NCI-H146 (cell line): ENCODE results near the gene RBBP7.
"Not testable (repeated sequence)": the region's sequence is repeated elsewhere in the genome, so short reads cannot be mapped to it uniquely, and the experiment has no call there.

Experiments used
- DNase-seq: peaks from one replicate; lab custom pipeline; 2025; lab: John Stamatoyannopoulos, UW

The RBBP7 gene

GRCh38 chrX:16862829-16863228, 7.3 kb downstream of the RBBP7 start:
- no peak for DNase-seq

DNA sequence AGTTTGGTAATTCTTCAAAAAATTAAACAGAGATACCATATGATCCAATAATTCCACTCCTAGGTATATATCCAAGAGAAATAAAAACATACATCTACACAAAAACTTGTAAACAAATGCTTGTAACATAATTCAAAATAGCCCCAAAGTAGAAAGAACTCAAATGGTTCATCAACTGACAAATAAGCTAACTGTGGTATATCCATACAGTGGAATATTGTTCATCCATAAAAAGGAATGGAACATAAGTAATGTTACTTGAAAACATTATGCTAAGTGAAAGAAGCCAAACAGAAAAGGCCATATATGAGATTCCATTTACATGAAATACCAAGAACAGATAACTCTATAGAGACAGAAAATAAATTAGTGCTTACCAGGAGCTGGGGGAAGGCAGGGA, 13.4 kb downstream of the RBBP7 start:
- no peak for DNase-seq

GRCh38 chrX:16856076-16856404, 14.1 kb downstream of the RBBP7 start:
- not testable (repeated sequence) for DNase-seq

DNA sequence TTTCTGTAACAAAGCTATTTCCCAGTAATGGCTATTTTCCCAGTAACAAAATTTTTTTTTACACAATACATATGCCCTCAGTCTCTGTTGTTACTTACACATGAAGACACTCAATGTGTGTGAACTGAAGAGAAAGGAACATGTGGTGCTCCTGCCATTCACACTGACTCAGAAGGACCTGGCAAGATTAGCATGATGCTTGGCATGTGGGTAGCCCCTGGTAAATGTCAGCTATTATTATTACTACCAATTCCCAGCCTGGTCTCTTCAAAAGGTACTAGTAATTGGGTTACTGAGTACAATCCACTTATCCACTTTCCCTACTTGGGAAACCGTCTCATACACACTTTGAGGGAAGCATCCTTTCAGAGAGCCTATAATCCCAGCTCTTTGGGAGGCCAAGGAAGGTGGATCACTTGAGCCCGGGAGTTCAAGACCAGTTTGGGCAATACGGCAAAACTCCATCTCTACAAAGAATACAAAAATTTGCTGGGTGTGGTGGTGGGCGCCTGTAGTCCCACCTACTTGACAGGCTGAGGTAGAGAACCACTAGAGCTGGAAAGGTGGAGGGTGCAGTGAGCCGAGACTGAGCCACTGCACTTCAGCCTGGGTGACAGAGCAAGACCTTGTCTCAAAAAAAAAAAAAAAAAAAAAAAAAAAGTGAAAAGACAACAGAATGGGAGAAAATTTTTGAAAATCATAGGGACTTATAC, 14.6 kb downstream of the RBBP7 start:
- no peak for DNase-seq

DNA sequence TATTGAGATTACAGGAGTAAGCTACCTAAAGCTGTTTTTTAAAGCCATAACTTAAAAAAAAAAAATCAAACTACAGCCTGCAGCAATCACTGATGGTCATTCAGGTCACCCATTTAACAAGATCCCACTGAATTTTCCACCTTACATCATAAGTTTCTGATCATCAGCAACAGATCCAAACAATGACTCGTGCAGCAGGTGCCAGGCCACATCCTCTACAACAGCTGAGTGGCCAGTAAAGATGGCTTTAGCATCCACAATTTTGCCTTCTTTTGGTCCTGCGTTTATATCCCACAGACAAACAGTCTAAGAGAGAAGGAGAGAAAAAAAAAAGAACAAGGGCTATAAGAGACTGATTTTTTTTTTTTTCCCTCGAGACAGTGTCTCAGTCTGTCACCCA, 16.6 kb downstream of the RBBP7 start:
- no peak for DNase-seq

DNA sequence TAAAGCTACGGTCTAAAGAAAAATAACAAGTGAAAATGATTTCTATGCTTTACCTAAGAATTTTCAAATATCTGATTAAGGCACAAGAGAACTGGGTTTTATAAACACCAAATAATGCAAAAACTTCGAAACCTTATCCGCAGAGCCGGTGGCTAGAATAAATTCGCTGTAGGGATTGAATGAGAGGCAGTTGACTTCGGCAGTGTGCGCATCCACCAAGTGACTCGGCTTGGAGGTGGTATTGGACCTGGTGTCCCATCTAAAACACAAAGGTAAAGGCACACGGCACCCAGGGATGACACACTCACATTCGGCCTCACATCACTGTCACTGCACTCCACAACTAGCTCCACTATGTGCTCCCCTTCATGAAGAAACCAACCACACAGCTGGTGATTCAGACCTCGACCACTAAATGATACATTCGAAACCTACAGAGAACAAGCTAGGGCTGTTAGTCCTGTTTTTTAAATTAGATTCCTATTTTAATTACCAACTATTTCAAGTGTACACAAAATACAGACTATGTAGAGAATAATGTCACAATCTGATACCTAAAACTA, 17.5 kb downstream of the RBBP7 start:
- no peak for DNase-seq

DNA sequence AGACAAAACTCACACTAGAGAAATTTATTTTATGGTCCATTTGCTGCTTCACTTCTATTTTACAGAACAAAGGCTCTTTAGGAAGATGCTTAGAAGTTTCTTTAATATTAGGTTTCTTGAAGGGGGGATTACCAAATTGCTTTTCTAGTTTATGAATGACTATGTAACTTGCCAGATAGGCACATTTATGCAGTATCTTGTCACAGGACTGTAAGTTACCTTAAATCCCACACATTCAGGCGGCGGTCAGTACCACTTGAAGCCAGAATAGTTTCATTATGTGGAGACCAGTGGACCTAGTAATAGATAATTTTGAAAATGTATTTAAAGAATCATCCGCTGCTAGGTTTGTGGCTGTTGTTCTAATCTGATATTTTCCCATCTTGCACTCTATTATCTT, 18.3 kb downstream of the RBBP7 start:
- no peak for DNase-seq

DNA sequence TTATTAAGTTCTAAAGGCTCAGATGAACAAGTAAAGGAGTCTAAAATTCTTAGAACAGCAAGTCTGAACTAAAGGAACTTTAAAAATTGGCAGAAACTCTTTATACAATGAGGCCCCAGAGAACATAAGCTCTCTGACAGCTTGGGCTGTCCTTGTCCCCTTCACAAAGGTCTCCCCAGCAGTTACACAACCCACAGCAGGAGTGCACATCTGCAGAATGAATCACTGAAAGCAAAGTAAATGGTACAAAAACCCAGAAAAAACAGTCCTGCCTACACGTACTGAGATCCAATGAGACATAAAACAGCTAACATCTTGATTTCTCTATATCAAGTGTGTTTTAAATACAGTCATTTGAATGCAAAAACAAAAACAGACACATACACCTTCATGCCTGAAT, 18.7 kb downstream of the RBBP7 start:
- DNase-seq: no peak

DNA sequence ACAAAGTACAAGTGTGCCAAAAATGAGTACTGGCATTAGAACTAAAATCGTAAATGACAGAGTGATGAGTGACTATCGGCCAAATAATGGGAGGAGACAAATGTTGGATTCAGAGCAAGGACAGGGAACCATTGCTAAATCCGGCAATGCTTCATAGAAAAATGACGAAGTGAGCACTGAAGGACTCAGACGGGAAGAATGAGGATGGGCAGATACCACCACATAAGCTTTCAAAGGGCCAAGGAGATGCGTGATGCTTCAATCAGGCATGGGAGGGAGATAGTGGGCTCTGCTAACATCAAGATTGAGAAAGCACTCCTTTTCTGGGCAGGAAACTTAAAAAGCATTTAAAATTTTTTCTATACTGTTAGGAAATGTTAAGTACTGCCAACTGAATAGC, 21.6 kb downstream of the RBBP7 start:
- DNase-seq: no peak

DNA sequence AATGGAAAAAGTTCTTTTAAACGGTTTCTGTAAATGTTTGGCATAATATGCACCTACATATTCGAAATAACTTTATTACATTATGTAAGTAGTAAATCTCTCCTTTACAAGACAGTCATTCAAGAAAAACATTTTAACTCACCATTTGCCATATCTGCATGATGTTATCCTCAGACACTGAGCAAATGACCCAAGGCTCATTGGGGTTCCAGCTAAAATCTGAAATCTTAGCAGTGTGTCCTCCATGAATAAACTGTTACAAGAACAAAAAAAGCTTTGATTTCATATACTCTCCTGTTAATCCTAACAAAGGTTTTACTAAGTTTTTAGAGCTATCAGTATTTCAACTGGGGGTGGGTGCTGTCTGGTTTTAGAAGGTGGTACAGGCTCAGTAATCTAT, 24.5 kb downstream of the RBBP7 start:
- DNase-seq: no peak

DNA sequence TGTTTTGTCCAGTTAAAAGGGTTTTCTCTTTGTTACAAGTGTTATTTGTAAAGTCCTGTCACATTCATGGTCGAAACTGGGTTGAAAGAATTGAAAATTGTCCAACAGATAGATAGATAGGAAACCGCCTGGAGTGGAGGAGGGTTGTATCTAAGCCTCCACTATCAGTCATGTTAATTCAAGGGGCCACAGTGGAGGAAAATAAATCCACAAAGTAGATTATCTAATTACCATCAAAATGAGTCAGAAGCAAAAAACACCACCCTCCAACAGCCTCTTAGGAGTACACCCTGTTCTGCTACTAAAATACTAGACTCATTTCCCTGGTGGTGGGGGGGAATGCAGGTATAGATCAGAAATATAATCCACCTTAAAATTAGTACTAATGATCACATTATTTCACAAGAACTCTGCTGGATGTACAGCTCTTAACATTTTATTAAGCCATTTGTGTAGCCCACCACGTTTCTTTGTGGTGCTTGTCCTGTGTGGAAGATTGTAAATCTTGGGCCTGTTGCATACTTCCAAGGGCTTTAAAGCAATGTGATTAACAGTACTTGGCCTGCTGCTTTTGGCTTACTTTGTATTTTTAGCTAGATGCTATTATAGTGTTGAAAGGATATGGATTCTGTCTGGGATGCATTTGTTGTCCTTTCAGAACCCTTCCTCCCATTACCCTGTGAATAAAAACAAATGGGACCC, 26.8 kb downstream of the RBBP7 start:
- DNase-seq: no peak

GRCh38 chrX:16842684-16843083, 27.5 kb downstream of the RBBP7 start:
- DNase-seq: no peak

GRCh38 chrX:16839852-16840460, 30.2 kb downstream of the RBBP7 start:
- DNase-seq: no peak

- no peak for DNase-seq
Observed at GRCh38 chrX:16839219-16839851, 30.8 kb downstream of the RBBP7 start.

DNA sequence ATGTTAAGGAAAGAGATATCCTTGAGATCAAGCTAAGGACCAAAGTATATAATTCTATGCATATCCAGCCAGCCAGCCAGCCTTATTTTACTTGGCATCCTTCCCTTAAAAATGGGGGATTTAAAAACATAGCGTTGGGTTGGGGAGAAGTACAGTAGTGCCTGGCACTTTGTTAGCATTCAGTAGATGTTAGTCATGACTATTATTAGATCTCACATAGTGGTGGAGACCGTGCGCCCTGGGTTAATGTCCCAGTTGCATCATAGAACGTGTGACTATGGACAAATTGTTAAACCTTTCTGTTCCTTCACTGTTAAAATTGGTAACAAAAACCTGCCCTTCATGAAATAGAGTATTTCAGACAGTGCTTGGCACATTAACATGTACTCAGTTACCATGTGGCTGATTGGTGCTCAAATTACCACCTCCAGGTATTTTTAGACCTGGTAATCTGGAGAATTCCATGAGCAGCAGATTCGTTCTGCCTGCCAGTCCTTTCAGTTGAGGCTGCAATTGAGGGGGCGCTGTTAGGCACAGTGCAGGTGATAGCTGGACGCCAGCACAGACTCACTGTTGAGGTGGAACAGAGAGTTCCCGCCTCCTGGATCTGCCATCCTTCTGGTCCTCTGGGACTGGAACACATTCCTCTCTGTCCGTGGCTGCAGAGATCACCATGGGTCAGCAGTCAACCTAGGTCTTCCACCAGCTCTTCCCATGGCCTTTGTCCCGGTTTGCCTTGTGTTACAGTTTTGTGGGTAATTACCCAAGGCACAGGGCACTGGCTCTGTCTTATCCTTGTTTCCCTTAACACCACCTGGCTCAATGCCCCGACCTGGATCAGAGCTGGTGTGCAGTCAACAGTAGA, 31.7 kb downstream of the RBBP7 start:
- no peak for DNase-seq

DNA sequence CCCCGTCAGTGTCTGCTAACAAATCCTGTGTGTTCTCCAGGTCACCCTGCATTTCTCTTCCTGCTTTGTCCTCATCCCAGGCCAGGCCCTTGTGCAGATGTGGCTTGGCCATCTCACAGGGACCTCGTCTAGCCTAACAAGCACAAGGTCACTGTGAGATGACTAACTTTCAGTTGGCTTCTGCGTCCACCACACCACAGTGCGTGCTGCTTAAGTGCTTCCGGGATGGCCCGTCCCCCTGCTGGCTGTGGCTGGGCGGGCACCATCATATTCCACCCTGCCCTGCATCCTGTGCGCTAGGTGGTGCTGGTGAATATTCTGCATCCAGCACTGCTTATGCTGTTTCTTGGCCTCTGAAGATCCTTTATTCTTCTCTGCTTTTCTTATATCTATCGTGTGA, 33.8 kb downstream of the RBBP7 start:
- no peak for DNase-seq

GRCh38 chrX:16834806-16835205, 35.4 kb downstream of the RBBP7 start:
- no peak for DNase-seq

DNA sequence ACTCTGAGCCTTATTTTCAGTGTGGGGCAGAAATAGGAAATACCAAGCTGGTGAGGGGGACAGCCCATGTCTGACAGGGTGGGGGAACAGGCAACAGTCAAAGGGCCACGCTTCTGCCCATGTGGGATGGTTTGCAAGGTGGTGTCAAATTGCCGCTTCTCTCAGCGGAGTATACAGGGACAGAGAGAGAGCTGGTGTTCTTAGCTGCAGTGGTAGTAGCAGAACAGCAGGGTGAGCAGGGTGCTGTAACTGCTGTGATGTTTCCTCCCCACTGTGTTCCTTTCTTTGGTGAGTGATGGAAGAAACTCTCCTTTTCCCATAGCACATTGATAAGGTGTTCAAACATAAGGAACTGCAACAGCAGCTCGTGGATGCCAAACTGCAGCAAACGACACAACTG, 37.9 kb downstream of the RBBP7 start:
- DNase-seq: no peak

GRCh38 chrX:16828124-16828908, 41.8 kb downstream of the RBBP7 start:
- DNase-seq: no peak

DNA sequence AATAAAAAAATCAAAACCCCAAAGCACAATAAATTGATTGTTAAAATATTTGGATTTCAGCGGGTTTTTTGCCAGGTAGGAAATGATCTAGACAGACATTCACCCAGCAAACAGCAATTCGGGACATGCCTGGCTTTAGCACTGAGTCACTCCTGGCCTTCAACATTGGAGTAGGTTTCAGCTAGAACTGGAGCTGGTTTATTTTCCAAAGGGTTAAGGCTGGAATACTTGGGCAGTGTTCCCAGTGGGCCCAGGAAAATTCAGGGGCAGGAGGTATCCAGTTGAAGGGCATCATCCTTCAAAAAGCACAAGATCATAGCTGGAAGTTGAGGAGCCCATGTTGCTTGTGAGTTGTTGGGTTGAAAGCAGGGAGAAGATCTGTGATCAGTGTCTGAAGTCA, 42.9 kb downstream of the RBBP7 start:
- no peak for DNase-seq

- peak; percentile 21 for DNase-seq
Observed at GRCh38 chrX:16826207-16826606, 44.0 kb downstream of the RBBP7 start.
